ENCODE measurements around the gene YIPF1.

GRCh38 chr1:53804181-53804580 lies 85.4 kb downstream of the YIPF1 start:
- no peak for TF ChIP-seq POLR2A (IDR thresholded peaks at IDR 0.05; ENCODE audit: low read depth, low read length)
- TF ChIP-seq POLR2AphosphoS5 (IDR thresholded peaks at IDR 0.05; ENCODE audit: low read depth, low read length) = no peak
- TF ChIP-seq TAF1 (IDR thresholded peaks at IDR 0.05; ENCODE audit: borderline replicate concordance, low read depth, low read length) = no peak

Measured in GM12892 (cell line).